Upper lobe of left lung (tissue), 4 donors: Measurements from ENCODE around the gene IDH3B.

Experiments used
- CTCF ChIP-seq, 6 experiments: fragments of 450-650 bp in 4 of 6; fragments of 200-600 bp in 2 of 6; sonication (generic) in 2 of 6; IDR thresholded peaks; one replicate each; pipeline ENCODE4 v1.5.1; 2016 to 2019; ENCODE audit warnings: antibody characterized with exemption in 6 of 6
- EP300 ChIP-seq, 4 donors: sonication (generic); formaldehyde crosslinking; IDR thresholded peaks; one replicate each; pipeline ENCODE4 v1.5.1; 2017; ENCODE audit warnings: antibody characterized with exemption in 4 of 4, control low read depth in 2 of 4
- POLR2A ChIP-seq, 4 donors: fragments of 450-650 bp; IDR thresholded peaks; one replicate each; pipeline ENCODE4 v1.5.1; 2016 to 2017; ENCODE audit warnings: antibody characterized with exemption in 4 of 4, mild to moderate bottlenecking in 2 of 4
- POLR2AphosphoS5 ChIP-seq, 2 donors: sonication (generic); formaldehyde crosslinking; IDR thresholded peaks; one replicate each; pipeline ENCODE4 v1.5.1; 2017; ENCODE audit warnings: antibody characterized with exemption in 2 of 2

DNA sequence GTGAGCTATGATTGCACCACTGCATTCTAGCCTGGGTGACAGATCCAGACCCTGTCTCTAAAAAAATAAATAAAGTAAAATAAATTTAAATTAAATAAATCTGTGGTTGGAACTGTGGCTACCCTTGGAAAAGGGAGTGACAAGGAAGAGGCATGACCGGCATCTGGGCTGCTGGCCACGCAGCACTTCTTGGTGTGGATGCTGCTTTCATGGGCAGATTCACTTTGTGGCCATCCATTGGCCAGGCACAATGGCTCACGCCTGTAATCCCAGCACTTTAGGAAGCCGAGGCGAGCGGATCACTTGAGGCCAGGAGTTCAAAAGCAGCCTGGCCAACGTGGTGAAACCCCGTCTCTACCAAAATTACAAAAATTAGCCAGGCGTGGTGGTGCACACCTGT lies 44.6 kb upstream of the IDH3B start:
- no peak for TF ChIP-seq CTCF (IDR thresholded peaks at IDR 0.05)
- no peak for TF ChIP-seq POLR2A (IDR thresholded peaks at IDR 0.05)
- no peak for TF ChIP-seq EP300 (IDR thresholded peaks at IDR 0.05)
- TF ChIP-seq POLR2AphosphoS5 (IDR thresholded peaks at IDR 0.05), result no peak
